IPS-18c (cell line): Measurements from ENCODE around the gene NTRK2.

ENCODE experiments used
- H3K4me3 ChIP-seq: 2 replicates; pipeline ENCODE4 v1.7.0; 2013; ENCODE audit warnings: low read depth, mild to moderate bottlenecking, low read length, moderate library complexity; ENCODE audit not compliant: insufficient read depth
- H3K9me3 ChIP-seq: one replicate; pipeline ENCODE4 v1.6.1; 2013; ENCODE audit warnings: mild to moderate bottlenecking, low read length, moderate library complexity; ENCODE audit not compliant: control insufficient read depth, insufficient read depth

Gene NTRK2

DNA sequence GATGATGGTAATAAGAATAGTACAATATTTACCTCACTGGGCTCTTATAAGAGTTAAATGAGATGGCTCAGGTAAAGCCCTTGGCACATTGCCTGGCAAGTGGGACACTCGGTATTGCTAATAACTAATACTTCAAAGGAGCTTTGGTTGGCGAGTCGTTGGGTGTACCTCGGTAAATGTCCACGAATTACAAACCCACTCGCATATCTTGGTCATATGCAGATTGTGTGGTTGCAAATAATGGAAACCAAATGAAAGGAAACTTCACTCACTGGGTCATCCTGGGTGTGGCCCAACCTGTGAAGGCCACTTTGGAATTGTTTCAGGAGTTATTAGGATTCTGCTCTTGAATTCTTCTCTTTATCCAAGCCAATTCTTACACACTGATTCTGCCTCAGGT is 147.5 kb downstream of the NTRK2 start:
- Histone ChIP-seq H3K9me3 (no peaks in the 10 kb centered on the region), H3K4me3 (no peak overlapping the region)

DNA sequence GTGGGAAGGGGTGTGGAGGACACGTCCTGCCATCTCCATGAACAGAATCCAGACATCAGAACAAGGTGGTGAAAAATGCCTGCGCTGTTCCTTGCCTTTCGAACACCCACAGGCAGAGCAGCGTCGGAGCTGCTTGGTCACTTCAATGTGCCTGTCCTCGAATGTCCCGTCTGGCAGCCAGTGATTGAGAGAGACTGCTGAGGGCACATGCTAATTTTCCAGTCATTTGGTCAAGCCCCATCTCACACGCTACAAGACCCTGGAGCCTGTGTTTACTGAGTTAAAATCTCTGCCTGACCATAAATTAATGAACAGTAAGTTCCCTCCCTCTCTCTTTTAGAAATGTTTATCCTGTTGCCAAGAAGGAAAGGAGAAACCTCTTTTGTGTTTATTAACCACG is 149.3 kb downstream of the NTRK2 start:
- H3K9me3 ChIP-seq: no peaks in the 10 kb centered on the region
- no peak overlapping the region for H3K4me3 ChIP-seq

DNA sequence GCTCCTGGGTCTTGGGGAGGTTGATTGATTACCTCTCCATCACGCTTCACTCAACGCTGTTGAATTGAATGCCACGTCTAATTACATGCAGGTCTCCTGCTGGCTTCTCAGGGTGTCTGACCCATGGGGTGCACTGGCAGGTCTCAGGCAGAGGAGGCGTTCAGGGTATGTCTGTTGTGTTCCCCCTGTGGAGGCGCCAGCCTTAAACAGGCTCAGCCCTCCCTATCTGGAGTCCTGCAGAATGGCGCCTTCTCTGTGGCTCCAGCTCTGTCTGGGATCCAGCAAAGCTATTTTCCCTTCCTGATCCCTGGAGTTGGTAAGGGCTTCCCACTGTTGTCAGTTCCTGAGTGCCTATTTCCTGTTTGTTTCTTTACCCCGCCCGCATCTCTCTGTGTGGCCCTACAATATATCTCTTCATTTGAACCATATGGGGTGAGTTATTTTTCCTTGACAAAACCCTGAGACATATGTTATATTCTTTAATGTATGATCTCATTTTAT is 150.0 kb downstream of the NTRK2 start:
- Histone ChIP-seq H3K9me3 (no peaks in the 10 kb centered on the region), H3K4me3 (no peak overlapping the region)

DNA sequence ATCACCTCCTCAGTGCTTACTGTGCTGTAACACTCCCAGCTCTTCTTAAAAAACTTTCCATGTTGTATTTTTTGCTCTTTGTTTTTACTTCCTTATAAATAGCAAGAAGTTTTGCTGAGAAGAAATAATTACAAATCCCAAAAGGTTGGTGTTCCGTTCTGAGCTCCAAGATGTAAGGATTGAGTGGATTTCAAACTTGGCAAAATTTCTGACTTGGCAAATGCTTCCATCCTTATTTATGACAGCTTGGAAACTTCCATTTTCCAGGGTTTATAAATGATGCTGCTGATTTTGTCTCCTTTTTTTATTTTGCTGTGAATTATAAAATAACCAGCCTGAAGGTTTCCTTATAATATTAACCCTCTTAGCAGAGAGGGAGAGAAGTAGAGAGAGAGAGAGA is 151.9 kb downstream of the NTRK2 start:
- H3K4me3 ChIP-seq: no peak overlapping the region
- no peaks in the 10 kb centered on the region for H3K9me3 ChIP-seq

DNA sequence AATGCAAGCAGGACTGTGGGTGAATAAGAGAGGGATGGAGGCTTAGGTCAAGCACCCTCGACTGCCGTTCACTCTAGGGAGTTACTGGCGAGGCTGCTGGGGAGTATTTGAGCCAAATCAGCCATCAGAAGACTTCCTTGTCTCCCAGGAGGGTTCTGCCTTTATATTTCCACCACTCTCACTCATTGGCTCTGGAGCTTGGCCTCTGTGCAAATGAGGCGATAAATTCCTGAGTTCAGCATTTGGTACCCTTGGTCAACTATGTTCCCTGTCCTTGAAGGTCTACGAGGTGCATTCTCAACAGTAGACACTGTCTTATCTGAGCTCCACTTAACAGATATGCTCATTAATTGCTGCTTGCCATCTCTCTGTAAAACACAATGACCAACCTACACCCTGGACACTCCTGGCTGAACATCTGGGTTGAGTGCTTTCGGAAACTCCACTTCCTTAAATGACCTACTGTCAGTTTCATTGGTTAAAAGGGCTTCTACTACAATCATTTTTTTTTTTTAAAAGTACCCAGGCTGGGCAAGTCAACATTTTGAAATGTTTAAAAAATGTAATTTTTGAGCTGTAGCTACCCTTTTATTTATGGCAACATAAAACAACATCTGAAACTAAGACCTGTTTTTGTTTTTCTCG is 153.2 kb downstream of the NTRK2 start:
- Histone ChIP-seq H3K9me3 (no peaks in the 10 kb centered on the region), H3K4me3 (no peak overlapping the region)

DNA sequence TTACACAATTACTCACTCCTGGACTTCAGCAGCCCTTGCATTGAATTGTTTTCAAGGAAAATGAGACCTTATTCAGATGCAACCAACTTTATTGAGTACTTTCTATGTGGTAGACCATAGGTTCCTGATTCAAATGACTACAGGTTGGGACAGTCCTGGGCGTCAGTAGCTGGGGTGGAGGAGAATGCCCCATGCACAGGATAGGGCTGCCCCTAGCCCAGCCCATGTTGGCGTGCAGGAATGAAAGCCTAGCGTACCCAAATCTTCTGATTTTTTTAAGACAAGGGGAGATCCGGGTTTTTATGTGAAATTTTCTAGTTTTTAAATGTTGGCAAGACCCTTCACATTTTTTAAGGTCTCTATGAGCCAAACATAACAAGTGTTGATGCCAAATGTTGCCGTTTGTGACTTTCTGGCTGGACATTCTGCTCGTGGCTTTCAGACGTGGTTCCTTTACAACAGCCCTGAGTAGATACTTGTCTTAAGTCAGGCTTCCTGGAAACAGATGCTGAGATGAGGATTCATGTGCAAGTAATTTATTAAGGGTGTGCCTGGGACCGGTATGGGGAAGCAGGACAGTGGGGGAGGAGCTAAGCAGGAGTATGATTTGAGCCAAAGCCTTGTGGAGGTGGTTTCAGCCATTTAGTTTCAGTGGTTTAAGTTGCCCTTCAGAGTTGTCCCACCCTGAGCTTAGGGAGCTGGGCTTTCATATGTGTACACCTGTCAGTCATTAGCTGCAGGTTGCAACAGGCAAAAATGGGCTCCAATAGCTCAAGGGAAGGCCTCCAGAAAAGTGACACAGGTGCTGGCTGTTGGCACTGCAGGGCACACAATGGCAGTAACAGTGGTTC is 154.1 kb downstream of the NTRK2 start:
- H3K9me3 ChIP-seq: no peaks in the 10 kb centered on the region
- H3K4me3 ChIP-seq: no peak overlapping the region

DNA sequence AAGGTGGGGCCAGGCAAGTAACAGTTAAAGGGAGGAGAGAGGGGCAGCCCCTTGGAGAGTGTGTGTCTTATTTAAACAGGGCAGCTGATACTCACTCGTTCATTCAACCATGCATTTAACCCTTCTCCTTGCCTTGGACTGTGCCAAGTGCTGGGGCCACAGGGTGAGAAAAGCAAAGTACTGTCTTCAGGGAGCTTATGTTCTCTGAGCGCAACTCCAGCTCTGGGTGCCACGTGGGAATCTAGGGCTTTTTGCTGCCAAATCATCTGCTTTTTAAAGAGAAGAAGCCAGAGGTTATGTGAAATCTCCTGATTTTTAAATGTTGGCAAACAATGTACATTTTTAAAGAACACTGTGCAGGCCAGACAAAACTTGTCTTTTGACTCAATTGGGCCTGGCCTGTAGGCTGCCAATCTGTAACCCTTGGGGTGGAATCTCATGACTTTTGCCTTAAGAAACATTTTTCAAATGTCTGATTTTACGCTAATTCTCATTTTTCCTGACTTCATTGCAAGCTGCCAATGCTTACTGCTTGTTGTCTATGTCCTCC is 157.8 kb downstream of the NTRK2 start:
- Histone ChIP-seq H3K4me3 (no peak overlapping the region), H3K9me3 (peaks cover 2% of the 10 kb centered on the region)

DNA sequence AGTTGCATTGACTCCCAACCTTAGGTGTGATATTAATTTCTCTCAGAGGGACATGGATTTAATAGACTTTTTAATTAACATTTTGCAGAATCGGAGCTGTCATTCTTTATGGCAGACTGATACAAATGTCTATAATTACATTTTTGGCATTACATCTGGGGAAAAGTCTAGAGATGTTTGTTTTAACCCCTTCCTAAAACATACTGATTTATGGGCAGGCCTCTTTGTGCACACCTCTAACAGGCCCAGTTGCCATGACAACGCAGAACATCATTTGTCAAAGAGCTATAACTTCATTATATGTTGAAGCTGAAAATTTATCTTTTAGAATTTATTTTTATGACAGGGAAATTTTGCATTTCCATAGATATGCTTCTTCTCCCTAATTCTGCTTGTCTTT is 158.5 kb downstream of the NTRK2 start:
- peaks cover 2% of the 10 kb centered on the region for H3K9me3 ChIP-seq
- H3K4me3 ChIP-seq: no peak overlapping the region

DNA sequence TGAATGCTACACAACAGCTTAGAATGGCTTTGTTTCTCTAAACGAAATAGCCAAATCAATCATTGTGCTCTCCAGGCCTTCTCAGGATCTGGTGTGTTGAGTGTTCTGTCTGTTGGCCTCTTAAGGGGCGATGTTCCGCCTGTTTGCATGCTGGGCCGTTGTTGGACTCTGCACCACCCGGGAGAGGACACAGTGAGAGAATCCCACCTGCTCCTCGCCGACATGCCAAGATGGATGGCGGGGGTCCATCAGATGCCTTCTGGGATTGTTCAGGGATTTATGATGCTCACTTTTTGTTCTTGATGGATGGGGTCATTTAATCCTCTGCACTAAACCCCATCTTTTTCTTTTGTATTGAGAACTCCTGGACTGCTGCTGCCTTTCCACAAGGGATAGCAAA is 159.9 kb downstream of the NTRK2 start:
- peaks cover 2% of the 10 kb centered on the region for H3K9me3 ChIP-seq
- no peak overlapping the region for H3K4me3 ChIP-seq

DNA sequence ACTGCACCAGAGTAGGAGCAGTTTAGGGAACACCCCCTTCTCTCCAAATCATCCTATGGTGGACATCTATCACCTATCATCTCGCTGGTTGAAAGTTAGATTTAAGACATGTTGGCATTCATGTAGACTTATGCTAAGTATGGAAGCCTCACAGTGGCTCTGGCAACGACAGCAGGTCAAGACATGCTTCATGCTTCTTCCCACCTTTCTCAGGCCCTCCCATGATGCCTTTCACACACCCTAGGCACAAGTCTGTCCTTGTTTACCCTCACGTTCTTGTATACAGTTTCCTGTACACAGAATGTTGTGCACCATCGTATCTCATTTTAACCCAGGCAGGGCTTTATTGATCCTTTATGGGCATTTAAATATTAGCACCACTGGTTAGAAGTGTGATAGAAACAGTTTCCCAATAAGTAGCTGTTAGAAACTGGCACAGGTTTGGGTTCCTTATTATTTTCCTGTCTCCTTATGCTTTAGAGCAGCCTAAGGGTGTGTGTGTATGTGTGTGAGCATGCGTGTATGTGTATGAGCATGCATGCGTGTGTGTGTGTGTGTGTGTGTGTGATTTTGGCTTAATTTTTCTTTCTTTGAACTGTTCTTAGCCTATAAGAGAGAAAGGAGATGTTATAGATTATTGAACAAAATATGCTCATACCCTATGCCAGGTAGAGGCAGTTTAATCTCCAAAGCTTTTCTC is 160.6 kb downstream of the NTRK2 start:
- H3K9me3 ChIP-seq: peaks cover 2% of the 10 kb centered on the region
- H3K4me3 ChIP-seq: no peak overlapping the region

DNA sequence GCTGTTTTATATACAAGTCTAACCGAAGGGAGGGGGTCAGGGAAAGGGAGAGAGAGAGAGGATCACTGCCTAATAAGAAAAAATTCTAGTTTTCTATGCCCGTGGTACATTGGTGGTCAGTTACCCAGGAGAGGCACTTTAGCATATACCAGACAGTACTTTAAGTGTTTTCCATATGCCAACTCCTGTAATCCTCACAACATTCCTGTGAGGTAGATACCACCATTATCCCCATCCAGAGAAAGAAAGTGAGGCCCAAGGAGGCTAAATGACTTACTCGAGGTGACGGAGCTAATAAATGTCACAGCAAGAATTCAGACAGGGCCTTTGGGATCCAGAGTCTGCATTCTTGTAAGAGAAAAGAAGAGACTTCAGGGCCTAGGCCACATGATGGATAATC is 161.8 kb downstream of the NTRK2 start:
- H3K4me3 ChIP-seq: no peak overlapping the region
- peaks cover 2% of the 10 kb centered on the region for H3K9me3 ChIP-seq

DNA sequence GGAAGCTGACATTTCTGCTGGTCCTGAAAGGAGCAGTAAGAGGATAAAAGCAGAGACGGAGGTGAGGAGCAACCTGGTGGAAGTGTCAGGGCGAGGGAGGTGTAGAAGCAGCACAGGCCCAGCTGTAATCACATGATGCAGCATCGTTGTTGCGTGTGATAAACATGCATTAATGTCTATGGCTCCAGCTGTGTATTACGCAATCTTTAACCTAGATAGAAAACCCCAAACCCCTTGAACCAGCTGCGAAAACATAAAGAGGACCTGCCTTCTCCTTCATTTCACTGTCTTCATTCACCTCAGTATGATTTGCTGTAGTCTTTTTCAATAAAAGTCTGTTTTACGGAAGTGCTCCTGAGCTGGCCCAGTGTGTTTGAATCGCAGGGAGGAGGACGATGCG is 162.9 kb downstream of the NTRK2 start:
- peaks cover 2% of the 10 kb centered on the region for H3K9me3 ChIP-seq
- no peak overlapping the region for H3K4me3 ChIP-seq

DNA sequence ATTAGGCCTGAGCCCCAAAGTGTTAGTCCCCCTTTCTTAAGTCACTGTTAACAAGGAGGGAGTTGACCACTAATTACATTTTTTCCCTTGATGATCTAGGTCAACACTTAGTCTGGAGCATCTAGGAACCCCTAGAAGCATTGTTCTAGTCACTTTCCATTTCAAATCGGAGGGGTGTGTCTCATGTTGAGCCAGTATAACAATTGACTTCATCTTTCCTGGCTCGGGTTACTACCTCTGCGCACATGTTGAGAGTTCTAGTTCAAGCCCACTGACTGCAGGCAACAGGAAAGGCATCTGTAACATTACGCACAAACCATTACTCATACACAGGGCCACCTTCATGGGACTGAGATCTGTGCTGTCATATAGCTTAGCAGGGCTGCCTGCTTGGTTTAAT is 164.9 kb downstream of the NTRK2 start:
- no peak overlapping the region for H3K4me3 ChIP-seq
- H3K9me3 ChIP-seq: peaks cover under 1% of the 10 kb centered on the region

DNA sequence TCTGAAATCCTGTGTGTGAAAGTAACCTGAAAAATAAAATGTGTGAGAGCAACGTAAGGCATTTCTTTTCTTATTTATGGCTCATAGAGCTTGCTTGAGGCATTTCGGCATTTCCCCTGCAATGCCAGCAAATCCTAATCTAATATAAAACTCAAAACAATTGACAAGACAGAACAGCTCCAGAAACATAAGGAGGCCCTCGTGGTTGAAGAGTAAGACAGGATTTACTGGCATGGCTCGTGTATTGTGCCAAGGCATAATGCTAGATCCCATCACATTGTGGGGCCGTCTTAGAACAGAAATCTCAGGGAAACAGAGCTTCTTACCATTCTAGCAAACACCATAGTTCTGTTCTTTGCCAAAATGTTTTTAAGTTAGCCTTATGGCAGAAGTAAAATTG is 166.2 kb downstream of the NTRK2 start:
- H3K9me3 ChIP-seq: no peaks in the 10 kb centered on the region
- H3K4me3 ChIP-seq: no peak overlapping the region

DNA sequence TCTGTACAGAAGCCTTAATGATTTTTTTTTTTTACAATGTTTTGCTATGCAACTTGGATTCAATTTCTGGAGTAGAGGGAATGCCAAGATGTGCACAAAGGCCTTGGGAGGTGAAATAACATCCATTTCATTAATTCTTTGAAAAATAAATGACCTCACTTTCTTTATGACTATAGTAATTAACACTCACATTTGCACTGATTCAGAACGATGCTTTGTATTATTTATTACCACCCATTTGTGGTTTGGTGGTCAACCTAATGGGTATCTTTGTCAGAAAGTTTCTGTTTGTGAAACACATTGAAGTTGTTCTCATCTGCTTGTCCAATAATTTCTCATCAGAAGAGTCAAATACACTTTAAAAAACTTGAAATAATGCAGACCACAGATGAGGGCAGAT is 169.3 kb downstream of the NTRK2 start:
- H3K9me3 ChIP-seq: no peaks in the 10 kb centered on the region
- H3K4me3 ChIP-seq: no peak overlapping the region

DNA sequence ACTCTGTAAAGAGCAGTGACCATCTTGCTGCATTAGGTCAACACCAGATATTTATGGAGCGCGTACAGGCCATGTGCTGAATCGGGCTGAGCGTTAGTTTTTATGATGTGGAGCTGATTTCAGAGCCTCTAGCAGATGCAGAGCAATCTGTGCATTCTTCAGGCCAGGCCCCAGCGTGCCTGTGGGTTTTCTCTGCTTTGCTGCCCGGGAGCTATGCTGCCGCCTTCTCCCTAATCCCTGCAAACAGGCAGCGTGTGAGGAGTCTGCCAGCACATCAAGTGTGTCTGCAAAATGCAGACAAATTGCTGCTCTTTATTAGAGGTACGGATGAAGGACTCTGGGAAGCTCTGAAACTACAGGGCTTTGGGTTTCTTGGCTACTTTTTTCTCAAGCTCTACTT is 170.0 kb downstream of the NTRK2 start:
- no peak overlapping the region for H3K4me3 ChIP-seq
- no peaks in the 10 kb centered on the region for H3K9me3 ChIP-seq

DNA sequence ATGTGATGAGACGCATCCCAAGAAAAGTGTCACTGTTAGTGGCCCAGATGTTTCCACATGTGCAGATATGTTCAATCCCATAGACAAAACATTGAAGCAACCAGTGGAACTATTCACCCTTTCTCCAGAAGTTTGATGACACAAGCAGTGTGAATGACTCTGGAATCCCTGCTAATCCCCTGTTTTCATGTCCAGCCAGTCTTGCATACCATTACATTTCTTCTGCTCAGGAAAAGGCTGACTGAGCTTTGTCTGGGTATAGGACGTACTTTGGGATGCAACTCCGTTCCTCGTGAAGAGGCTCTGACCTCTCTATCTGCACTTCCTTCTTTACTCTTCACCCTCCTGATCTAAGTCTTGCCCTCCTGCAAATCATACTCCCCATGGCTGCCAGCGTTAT is 172.4 kb downstream of the NTRK2 start:
- no peak overlapping the region for H3K4me3 ChIP-seq

More for the DNA sequence above, 172.4 kb downstream of the NTRK2 start:
- H3K9me3 ChIP-seq: no peaks in the 10 kb centered on the region
